Activated CD8-positive, alpha-beta memory T cell treated with anti-CD3 and anti-CD28 coated beads for 36 hours (primary cell): ENCODE results near the gene SDCBP2. TPM values are rescaled to one million over a fixed set of nuclear protein-coding genes. Genes with fewer than 3 reads are reported as not detected.

ENCODE experiments used
- CTCF ChIA-PET: fragments of 350-600 bp; sonication (Branson Sonifier 250); formaldehyde crosslinking; loops from one replicate; lab custom pipeline; 2021; ENCODE audit warnings: antibody characterized with exemption; lab: Charles Lee
- POLR2A ChIA-PET: fragments of 350-600 bp; sonication (Branson Sonifier 250); formaldehyde crosslinking; loops from one replicate; lab custom pipeline; 2021; ENCODE audit warnings: antibody characterized with exemption; lab: Charles Lee
- total RNA-seq, 2 experiments: library from RNA; stranded (reverse); gene quantifications; one replicate each; pipeline ENCODE4 v1.2.3, GENCODE V29; 2021

SDCBP2 gene
- total RNA-seq, 2 experiments from 2014 or later = 3.3 to 3.4 TPM

DNA sequence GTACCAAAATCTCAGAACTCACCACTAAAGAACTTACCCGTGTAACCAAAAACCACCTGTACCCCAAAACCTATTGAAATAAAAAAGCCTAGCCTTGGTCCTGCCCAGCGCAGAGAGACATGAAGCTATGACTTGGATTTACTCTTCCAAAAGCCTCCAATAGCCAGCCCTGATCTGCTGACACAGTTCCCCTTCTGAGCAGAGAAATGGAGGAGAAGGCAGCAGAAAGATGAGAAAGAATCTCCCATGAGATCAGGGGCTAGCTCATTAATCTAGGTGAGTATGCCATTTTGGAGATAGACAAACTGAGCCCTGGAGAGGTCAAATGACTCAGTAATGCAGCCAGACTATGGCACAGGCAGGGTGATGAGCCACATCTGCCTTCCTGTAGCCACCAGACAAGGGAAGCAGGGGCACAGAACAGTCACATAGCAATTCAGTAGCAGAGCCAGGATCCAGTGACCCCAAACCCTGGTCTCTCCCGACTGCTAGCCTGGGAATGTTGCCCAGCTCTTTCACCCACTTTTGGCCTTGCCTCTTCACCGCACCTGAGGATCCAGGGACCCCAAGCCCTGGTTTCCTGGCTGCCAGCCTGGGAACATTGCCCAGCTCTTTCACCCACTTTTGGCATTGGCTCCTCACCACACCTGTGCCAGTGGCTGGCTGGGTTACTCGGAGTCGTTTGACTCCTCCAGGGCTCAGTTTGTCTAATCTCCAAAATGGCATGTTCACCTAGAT lies 7.2 kb upstream of the SDCBP2 start:
- ChIA-PET CTCF (interaction anchor here (0.5 to 0.6 kb wide), 2 partner anchors 417 to 582 kb away, joined by 3 to 4 read pairs; no protein-coding TSS in a partner anchor), POLR2A (interaction anchor here (0.6 to 0.9 kb wide), 2 partner anchors 11 to 41 kb away, joined by 3 to 4 read pairs; no protein-coding TSS in a partner anchor)

DNA sequence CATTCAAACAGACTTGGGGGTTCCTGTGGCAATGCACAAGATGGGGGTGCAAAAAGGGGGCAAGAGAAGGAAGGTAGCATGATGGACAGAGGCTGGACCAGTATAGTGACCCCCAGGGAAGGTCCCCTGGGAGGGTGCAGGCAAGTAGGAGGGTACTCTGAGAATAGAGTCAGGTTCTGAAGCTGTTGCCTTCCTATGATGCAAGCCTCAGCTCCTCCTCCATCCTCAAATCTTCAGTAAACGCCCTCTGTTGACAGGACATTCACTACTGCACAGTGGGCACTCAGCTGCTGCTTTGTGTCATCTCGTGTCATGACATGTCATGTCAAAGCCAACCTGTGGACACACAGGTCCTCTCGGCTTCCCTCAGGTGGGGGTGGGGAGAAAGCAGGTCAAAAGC lies 5.8 kb upstream of the SDCBP2 start:
- CTCF ChIA-PET = interaction anchor here (0.8 kb wide), 1 partner anchor 13 kb away, joined by 3 read pairs; no protein-coding TSS in a partner anchor
- POLR2A ChIA-PET = no interaction called here

GRCh38 chr20:1334370-1334731 lies 5.4 kb upstream of the SDCBP2 start:
- CTCF ChIA-PET = interaction anchor here (0.8 kb wide), 1 partner anchor 13 kb away, joined by 3 read pairs; no protein-coding TSS in a partner anchor
- POLR2A ChIA-PET = no interaction called here

GRCh38 chr20:1333462-1334369 lies 4.8 kb upstream of the SDCBP2 start:
- CTCF ChIA-PET = interaction anchor here (0.8 kb wide), 1 partner anchor 12 kb away, joined by 3 read pairs; no protein-coding TSS in a partner anchor
- POLR2A ChIA-PET = no interaction called here

DNA sequence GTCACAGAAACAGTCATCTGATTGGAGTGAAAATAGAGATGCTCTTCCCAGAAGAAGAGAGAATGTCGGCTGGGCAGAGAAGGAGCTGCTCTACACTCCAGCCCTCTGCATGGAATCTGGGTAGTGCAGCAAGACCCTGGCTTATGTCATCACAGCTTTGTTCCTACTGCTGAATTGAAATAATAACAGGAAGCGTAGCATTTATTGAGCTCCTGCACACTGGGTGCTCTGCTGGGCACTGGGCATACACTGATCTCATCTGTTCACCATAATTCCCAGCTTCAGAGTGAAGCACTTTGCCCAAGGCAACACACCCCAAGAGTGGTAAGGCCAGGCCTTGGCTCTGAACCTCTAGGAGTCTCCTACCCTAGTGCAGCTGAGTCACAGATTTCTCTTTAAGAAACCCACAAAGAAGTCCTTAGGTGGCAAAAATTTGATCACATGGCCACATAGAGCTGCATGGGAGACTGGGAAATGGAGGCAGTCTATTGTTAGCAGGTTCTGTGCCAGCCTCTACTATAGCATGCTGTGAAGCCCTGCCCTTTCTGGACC lies 3.9 kb upstream of the SDCBP2 start:
- ChIA-PET POLR2A (no interaction called here), CTCF (no interaction called here)

GRCh38 chr20:1331801-1332453 lies 3.0 kb upstream of the SDCBP2 start:
- CTCF ChIA-PET = no interaction called here
- POLR2A ChIA-PET = no interaction called here

DNA sequence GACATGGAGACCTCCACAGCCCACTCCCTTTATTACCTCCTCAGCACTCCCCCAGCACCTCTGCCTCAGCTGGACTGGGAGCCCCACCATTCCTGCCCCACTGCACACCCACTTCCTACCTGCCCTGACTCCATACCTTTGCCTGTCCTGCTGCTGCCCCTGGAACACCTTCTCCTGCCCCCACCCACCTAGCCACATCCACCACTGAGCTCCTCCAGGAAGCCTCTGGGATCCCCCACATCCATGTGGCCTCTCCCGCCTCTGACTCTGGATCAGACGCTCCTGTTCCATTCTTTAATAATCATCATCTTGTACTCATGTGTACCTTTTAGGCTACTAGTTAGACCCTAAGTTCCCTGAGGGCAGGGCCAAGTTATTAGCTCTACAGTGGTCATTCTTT lies 2.2 kb upstream of the SDCBP2 start:
- CTCF ChIA-PET = no interaction called here
- POLR2A ChIA-PET = no interaction called here

DNA sequence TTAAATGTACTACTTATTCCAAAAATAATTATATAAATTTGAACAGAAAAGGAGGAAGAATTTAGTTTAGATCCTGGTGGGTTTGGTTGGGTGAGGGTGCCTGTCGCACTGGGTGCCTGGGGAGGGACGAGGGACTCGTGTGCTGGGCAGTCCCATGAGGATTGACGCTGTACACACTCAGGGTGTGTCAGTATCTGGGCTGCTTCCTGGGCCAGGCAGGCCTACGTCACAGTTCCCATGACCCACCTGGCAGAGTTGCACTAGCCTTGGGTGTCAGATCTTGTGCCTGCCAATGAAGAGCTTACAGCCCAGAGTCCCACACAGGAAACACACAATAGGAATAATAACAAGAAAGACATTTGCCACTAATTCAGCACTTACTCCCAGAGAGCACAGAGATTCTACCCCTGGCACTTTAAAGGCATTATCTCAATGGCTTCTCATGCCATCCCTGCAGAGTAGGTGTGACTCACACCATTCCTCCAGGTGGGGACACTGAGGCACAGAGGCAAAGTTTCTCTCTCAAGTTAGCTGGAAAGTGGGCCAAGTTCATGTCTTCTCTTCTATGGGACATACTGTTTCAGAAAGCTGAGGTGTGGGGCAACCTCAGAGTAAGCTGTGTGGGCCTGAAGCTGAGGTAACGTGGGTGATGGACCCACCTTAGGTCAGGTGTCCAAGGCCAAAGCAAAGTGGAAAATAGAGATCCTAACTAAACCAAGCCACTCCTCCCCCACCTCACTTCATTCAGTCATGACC lies 1.3 kb upstream of the SDCBP2 start:
- CTCF ChIA-PET = interaction anchor here (0.7 kb wide), 1 partner anchor 27 kb away, joined by 4 read pairs; no protein-coding TSS in a partner anchor
- POLR2A ChIA-PET = no interaction called here

DNA sequence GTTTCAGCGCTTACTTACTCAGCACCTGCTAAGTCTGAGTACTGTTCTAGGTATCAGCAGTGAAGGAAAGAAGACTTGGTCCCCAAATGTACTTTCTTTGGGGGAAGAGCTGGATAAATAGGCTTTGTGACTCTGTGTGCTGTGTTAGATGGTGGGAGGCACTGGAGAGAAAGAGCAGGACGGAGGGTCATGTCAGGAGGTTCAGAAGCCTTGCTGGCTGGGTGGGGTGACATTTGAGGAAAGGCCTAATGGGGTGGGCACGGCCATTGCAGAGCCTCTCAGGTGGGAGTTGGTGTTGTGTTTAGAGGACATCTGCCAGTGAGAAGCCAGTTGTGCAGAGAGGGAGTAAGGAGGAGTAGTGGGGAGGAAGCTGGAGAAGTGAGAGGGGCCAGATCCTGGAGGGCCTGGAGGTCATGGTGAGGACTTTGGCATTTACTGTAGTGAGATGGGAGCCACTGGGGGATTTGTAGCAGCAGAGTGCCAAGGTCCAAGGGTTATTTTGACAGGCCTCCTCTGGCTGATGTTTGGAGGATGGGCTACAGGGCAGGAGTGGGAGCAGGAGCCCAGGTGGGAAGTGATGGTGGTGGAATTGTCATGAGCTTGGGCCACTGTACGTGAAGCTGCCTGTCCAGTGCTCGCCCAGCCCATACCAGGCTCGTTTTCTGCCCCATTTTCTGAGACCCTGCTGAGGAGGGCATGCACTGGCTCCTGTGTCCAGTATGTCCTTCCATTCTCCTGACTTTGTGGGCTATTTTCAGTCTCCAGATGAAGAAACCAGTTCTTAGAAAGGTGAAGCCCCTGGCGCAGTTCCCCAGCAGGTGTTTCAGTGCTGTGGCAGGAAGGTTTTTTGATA lies 886 bp downstream of the SDCBP2 start:
- POLR2A ChIA-PET = interaction anchor here (1.0 kb wide), 1 partner anchor 49 kb away, joined by 3 read pairs; no protein-coding TSS in a partner anchor
- CTCF ChIA-PET = interaction anchor here (1.4 kb wide), 1 partner anchor 110 kb away, joined by 5 read pairs; no protein-coding TSS in a partner anchor

GRCh38 chr20:1327241-1327653 lies 1.7 kb downstream of the SDCBP2 start:
- ChIA-PET POLR2A (no interaction called here), CTCF (interaction anchor here (1.4 kb wide), 1 partner anchor 111 kb away, joined by 5 read pairs; no protein-coding TSS in a partner anchor)

DNA sequence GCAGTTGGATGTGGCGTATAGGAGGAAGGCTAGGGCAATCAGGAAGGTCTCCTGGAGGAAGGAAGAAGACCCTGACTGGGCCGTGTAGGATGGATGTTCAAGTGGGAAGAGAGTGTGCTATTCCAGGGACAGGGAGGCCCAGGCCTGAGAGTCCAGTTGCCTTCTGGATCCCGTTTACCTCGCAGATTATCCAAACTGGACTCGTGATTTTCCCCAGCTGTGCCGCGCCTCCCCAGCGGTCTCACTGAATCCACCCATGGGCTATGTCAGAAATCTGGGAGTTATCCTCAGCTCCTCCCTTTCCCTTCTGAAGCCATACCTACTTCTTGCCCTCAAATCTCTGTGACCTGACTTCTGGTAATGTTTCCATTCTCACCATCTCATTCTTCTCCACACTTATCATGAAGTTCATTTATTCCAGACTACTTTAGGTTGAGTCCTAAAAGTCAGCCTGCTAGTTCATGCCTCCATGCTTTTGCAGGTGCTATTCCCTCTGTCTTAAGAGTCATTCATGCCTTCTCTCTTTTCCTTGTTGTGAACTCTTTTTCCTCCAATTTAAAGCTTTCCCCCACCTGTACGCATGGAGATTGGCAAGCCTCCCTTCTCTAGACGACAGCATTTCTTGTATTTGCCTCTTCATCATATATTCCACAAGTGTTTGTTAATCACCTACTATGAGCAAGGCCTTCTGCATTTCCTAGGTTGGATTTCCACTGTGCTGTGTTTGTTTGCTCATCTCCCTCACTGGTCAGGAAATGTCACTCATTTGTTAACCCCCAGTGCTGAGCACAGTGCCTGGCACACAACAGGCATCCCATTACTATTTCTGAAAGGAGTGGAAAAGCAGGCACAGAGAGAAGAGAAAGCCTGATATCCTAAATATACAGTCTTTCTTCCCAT lies 2.7 kb downstream of the SDCBP2 start:
- ChIA-PET CTCF (interaction anchor here (1.0 to 1.5 kb wide), 4 partner anchors 31 to 178 kb away, joined by 3 to 4 read pairs (median 3); no protein-coding TSS in a partner anchor), POLR2A (interaction anchor here (0.5 to 1.8 kb wide), 11 partner anchors 11 to 112 kb away, joined by 3 to 7 read pairs (median 4); partner anchors contain the start of gene FKBP1A)

- CTCF ChIA-PET = interaction anchor here (1.0 to 1.5 kb wide), 4 partner anchors 32 to 179 kb away, joined by 3 to 4 read pairs (median 3); no protein-coding TSS in a partner anchor
- POLR2A ChIA-PET = interaction anchor here (0.7 to 1.8 kb wide), 10 partner anchors 12 to 113 kb away, joined by 3 to 7 read pairs (median 4); partner anchors contain the start of gene FKBP1A
Observed at GRCh38 chr20:1325173-1326030, 3.5 kb downstream of the SDCBP2 start.

- POLR2A ChIA-PET = interaction anchor here (1.3 to 1.8 kb wide), 3 partner anchors 13 to 69 kb away, joined by 3 to 7 read pairs (median 5); partner anchors contain the start of gene FKBP1A
- CTCF ChIA-PET = interaction anchor here (1.3 to 1.5 kb wide), 2 partner anchors 73 to 179 kb away, joined by 3 read pairs; no protein-coding TSS in a partner anchor
Observed at GRCh38 chr20:1324598-1325172, 4.3 kb downstream of the SDCBP2 start.

GRCh38 chr20:1323830-1324597 lies 4.9 kb downstream of the SDCBP2 start:
- ChIA-PET POLR2A (no interaction called here), CTCF (interaction anchor here (0.7 kb wide), 1 partner anchor 113 kb away, joined by 5 read pairs; no protein-coding TSS in a partner anchor)
